ENCODE results near the gene CLDN15. TPM values are rescaled to one million over a fixed set of nuclear protein-coding genes. Genes with fewer than 3 reads are reported as not detected.
A peak's percentile ranks its signal among the peaks of the same experiment; 100 is the strongest.
"Not testable (repeated sequence)": the region's sequence is repeated elsewhere in the genome, so short reads cannot be mapped to it uniquely, and the experiment has no call there.

Gene CLDN15
- total RNA-seq, 2 experiments from 2014 or later = 12.2 to 13.7 TPM

- ChIA-PET POLR2A (interaction anchor here (0.6 to 2.2 kb wide), 9 partner anchors 12 to 365 kb away, joined by 3 to 26 read pairs (median 3); partner anchors contain the start of genes CLDN15, FIS1, UFSP1 and VGF), CTCF (interaction anchor here (0.7 to 7.4 kb wide), 12 partner anchors 15 to 512 kb away, joined by 3 to 62 read pairs (median 5); partner anchors contain the start of genes FIS1, MOGAT3 and VGF)
- Mint-ChIP-seq H3K36me3 (peaks cover 11% of the 10 kb centered on the region), H3K4me3 (peak overlapping the region; percentile 92), H3K27me3 (no peaks in the 10 kb centered on the region), H3K27ac (peak overlapping the region; percentile 54), H3K4me1 (ENCODE audit: low read depth) (peaks cover 33% of the 10 kb centered on the region), H3K9me3 (no peaks in the 10 kb centered on the region)
- no peak for DNase-seq
- intact Hi-C loops (cut with micrococcal nuclease) = loop anchor here (10.0 kb wide), 1 partner anchor 132 kb away; the partner anchor contains the start of gene TRIM56
Observed at GRCh38 chr7:101216860-101217387, 20.7 kb downstream of the CLDN15 start.

DNA sequence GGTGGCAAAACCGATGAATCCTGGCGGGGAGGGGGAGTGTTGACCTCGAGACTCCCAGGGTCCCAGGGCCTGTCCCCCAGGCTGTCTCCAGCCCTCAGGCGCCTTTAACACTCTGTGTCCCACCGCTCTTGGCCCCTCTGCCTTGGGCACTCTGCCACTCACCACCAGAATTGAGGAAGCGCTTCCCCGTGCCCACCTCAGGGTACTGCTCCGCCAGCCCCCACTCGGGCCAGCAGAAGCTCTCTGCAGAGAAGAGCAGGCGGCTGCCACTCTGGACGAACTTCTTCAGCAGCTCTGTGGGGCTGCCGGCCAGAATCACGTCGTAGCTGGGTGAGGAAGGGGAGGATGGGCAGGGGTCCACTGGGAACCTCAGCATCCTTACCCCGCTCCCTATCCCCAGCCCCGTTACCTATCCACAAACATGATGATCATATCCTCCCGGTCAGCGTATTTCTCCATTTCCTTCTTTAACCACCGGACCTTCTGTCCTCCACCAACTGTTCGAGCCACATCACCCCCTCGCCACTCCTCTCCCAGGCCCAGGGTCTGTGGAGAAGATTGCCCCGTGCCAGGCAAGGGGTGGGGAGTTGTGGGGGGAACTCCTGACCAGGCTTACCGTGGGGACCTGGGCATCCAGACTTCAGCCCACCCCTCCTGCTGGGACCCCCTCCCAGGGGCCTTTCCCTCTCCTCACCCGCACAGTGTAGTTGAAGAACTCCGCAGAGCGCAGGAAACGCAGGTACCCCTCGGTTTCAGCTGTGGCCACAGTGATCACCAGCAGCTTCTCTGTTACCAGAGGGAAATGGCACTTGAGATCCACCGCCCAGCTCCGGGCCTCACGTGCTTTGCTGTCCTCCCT, 21.4 kb downstream of the CLDN15 start:
- no peak for DNase-seq
- Mint-ChIP-seq H3K4me3 (peak overlapping the region; percentile 92), H3K36me3 (peaks cover 11% of the 10 kb centered on the region), H3K4me1 (ENCODE audit: low read depth) (peaks cover 28% of the 10 kb centered on the region), H3K9me3 (no peaks in the 10 kb centered on the region), H3K27ac (peak overlapping the region; percentile 54), H3K27me3 (no peaks in the 10 kb centered on the region)
- intact Hi-C loops (cut with micrococcal nuclease) = loop anchor here (10.0 kb wide), 1 partner anchor 131 kb away; the partner anchor contains the start of gene TRIM56
- CTCF ChIA-PET = interaction anchor here (0.8 to 7.4 kb wide), 7 partner anchors 15 to 72 kb away, joined by 3 to 62 read pairs (median 16); partner anchors contain the start of genes FIS1 and MOGAT3
- POLR2A ChIA-PET = interaction anchor here (0.7 to 2.1 kb wide), 2 partner anchors 36 to 364 kb away, joined by 3 to 13 read pairs; no protein-coding TSS in a partner anchor

DNA sequence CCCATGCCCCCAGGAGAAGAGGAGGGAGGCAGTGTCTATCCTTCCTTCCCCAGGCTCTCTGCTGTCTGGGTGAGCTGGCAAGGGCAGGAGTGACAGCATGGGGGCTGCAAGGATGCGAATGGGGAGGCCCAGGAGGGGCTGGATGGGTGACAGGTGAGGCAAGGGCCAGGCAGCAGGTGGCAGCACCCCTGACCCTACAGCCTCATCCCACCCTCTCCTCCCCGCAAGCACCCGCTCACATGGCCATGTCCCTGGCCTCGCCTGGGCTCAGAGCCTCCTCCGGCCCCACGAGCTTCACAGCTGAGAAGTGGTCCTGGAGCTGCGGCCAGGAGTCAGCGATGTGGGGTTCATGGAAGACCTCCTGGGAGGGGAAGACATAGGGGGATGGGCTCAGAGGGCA, 25.6 kb downstream of the CLDN15 start:
- no peak for DNase-seq
- H3K4me3 Mint-ChIP-seq = no peak overlapping the region
- H3K36me3 Mint-ChIP-seq = peaks cover 24% of the 10 kb centered on the region
- intact Hi-C loops (cut with micrococcal nuclease) = loop anchor here (10.0 kb wide), 1 partner anchor 127 kb away; the partner anchor contains the start of gene TRIM56
- H3K9me3 Mint-ChIP-seq = no peaks in the 10 kb centered on the region
- H3K27ac Mint-ChIP-seq = no peak overlapping the region
- ChIA-PET CTCF (no interaction called here), POLR2A (no interaction called here)
- no peaks in the 10 kb centered on the region for H3K27me3 Mint-ChIP-seq
- H3K4me1 Mint-ChIP-seq (ENCODE audit: low read depth) = peaks cover 9% of the 10 kb centered on the region

DNA sequence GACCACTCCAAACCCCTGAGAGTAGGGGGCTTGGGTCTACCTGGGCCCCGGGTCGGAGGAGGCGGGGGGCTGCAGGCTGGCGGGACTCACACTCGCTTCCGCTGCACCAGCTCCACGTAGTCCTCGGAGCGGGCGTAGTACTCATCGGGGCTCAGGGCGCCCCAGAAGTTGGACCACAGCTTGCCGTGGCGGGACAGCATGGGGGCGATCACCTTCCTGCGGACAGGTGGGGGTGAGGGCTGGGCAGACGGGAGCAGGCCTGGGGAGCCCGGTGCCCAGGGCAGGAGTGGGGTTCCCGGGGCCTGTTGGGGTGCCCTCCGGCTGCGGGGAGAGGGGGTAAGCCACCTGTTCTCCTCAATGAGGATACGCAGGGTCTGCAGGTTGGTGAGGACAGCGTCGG, 26.1 kb downstream of the CLDN15 start:
- Mint-ChIP-seq H3K36me3 (peaks cover 26% of the 10 kb centered on the region), H3K4me3 (no peak overlapping the region), H3K9me3 (no peaks in the 10 kb centered on the region), H3K27me3 (no peaks in the 10 kb centered on the region), H3K27ac (no peak overlapping the region), H3K4me1 (ENCODE audit: low read depth) (peaks cover 6% of the 10 kb centered on the region)
- no peak for DNase-seq
- intact Hi-C loops (cut with micrococcal nuclease) = loop anchor here (10.0 kb wide), 1 partner anchor 127 kb away; the partner anchor contains the start of gene TRIM56
- ChIA-PET CTCF (no interaction called here), POLR2A (no interaction called here)

DNA sequence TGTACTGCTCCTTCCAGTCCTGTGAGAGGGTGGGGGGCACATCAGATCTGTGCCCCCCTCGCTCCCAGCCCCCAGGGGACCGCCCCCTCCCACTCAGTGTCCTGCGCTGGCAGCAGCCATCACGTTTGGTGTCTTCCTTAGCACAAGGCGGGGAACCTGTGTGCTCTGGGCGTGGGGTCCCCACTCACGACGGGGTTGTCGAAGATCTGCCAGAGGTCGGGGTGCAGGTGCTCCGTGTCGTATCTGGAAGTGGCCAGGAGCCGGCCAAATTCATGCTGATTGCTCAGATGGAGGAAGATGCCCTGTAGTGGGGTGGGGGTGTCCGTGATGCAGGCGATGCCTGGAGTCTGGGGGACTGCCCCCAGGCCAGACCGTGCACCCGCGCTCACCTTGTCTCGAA, 27.5 kb downstream of the CLDN15 start:
- POLR2A ChIA-PET = no interaction called here
- Mint-ChIP-seq H3K36me3 (peaks cover 23% of the 10 kb centered on the region), H3K9me3 (no peaks in the 10 kb centered on the region), H3K4me1 (ENCODE audit: low read depth) (no peaks in the 10 kb centered on the region), H3K27ac (no peak overlapping the region), H3K27me3 (no peaks in the 10 kb centered on the region), H3K4me3 (no peak overlapping the region)
- no peak for DNase-seq
- intact Hi-C loops (cut with micrococcal nuclease) = loop anchor here (10.0 kb wide), 1 partner anchor 125 kb away; the partner anchor contains the start of gene TRIM56
- CTCF ChIA-PET = no interaction called here

DNA sequence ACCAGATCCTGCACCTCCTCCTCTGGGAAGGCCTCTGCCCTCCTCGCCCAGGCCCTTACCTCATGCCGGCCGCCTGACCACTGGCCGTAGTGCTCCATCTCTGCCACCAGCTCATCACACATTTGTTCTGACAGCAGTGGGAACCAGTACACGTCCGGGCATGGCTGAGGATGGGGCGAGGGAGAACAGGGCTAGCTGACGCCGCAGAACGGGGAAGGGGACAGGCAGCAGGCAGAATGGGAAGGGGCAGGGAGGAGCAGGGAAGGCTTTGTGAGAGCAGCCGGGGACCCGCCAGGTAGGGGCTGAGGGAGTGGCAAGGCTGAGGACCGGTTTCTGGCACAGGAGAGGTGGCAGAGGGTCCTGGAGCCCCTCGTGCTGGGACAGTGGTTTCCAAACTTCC, 28.8 kb downstream of the CLDN15 start:
- H3K36me3 Mint-ChIP-seq = peaks cover 19% of the 10 kb centered on the region
- CTCF ChIA-PET = no interaction called here
- intact Hi-C loops (cut with micrococcal nuclease) = no loop called here

DNA sequence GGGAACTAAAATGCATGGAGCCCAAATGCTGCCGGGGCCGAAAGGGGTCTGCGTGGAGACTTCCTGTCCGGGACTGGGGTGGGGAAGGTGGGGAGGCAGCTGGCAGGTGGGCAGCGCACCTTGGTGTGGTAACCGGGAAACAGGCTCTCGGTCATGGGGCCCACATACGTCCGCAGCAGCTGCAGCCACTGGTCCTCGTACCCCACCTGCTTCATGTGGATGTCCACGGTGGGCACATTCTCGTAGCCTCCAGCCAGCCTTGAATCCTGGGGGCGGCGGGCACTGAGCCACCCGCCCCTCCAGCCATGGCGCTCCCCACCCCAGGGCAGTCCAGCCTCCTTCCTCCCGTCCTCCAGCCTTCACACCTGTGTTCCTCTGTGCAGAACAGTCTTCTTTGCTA, 30.1 kb downstream of the CLDN15 start:
- no peak overlapping the region for H3K27ac Mint-ChIP-seq
- peaks cover 7% of the 10 kb centered on the region for H3K27me3 Mint-ChIP-seq
- ChIA-PET POLR2A (no interaction called here), CTCF (interaction anchor here (1.4 kb wide), 1 partner anchor 15 kb away, joined by 4 read pairs; no protein-coding TSS in a partner anchor)
- no peak for DNase-seq
- H3K36me3 Mint-ChIP-seq = peaks cover 19% of the 10 kb centered on the region
- intact Hi-C loops (cut with micrococcal nuclease) = no loop called here
- H3K9me3 Mint-ChIP-seq = no peaks in the 10 kb centered on the region
- no peak overlapping the region for H3K4me3 Mint-ChIP-seq
- H3K4me1 Mint-ChIP-seq (ENCODE audit: low read depth) = peaks cover 5% of the 10 kb centered on the region

More for the DNA sequence above, 28.8 kb downstream of the CLDN15 start:
- H3K27ac Mint-ChIP-seq = no peak overlapping the region
- H3K4me3 Mint-ChIP-seq = no peak overlapping the region
- no peak for DNase-seq
- H3K27me3 Mint-ChIP-seq = peaks cover under 1% of the 10 kb centered on the region
- peaks cover 3% of the 10 kb centered on the region for H3K4me1 Mint-ChIP-seq (ENCODE audit: low read depth)
- POLR2A ChIA-PET = no interaction called here
- H3K9me3 Mint-ChIP-seq = no peaks in the 10 kb centered on the region

DNA sequence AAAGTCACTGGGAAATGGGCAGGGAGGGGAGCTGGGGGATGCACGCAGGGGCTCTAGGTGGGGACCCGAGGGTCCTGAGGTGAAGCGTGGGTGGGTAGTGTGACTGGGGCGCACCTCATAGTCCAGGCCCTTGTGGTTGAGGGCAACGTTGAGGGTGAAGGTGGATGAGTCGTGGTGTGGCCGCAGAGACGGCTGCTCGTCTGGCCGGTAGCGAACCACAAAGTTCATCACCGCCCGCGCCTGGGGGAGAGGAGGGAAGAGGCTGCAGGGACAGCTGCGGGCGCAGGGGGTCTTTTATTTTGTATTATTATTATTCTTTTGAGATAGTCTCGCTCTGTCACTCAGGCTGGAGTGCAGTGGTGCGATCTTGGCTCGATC, 30.9 kb downstream of the CLDN15 start:
- H3K27ac Mint-ChIP-seq = no peak overlapping the region
- intact Hi-C loops (cut with micrococcal nuclease) = no loop called here
- no peak overlapping the region for H3K4me3 Mint-ChIP-seq
- peaks cover 7% of the 10 kb centered on the region for H3K27me3 Mint-ChIP-seq
- peaks cover 19% of the 10 kb centered on the region for H3K36me3 Mint-ChIP-seq
- peaks cover 5% of the 10 kb centered on the region for H3K4me1 Mint-ChIP-seq (ENCODE audit: low read depth)
- H3K9me3 Mint-ChIP-seq = no peaks in the 10 kb centered on the region
- POLR2A ChIA-PET = no interaction called here
- DNase-seq = no peak
- CTCF ChIA-PET = interaction anchor here (1.4 to 2.1 kb wide), 2 partner anchors 14 to 75 kb away, joined by 4 to 5 read pairs; no protein-coding TSS in a partner anchor

GRCh38 chr7:101205901-101206664, 31.5 kb downstream of the CLDN15 start:
- no peak overlapping the region for H3K4me3 Mint-ChIP-seq
- ChIA-PET CTCF (interaction anchor here (2.1 to 3.9 kb wide), 2 partner anchors 14 to 76 kb away, joined by 5 to 33 read pairs; no protein-coding TSS in a partner anchor), POLR2A (no interaction called here)
- no peaks in the 10 kb centered on the region for H3K9me3 Mint-ChIP-seq
- no peak for DNase-seq
- H3K27me3 Mint-ChIP-seq = peaks cover 10% of the 10 kb centered on the region
- H3K4me1 Mint-ChIP-seq (ENCODE audit: low read depth) = peaks cover 8% of the 10 kb centered on the region
- H3K27ac Mint-ChIP-seq = no peak overlapping the region
- H3K36me3 Mint-ChIP-seq = peaks cover 19% of the 10 kb centered on the region
- intact Hi-C loops (cut with micrococcal nuclease) = no loop called here

DNA sequence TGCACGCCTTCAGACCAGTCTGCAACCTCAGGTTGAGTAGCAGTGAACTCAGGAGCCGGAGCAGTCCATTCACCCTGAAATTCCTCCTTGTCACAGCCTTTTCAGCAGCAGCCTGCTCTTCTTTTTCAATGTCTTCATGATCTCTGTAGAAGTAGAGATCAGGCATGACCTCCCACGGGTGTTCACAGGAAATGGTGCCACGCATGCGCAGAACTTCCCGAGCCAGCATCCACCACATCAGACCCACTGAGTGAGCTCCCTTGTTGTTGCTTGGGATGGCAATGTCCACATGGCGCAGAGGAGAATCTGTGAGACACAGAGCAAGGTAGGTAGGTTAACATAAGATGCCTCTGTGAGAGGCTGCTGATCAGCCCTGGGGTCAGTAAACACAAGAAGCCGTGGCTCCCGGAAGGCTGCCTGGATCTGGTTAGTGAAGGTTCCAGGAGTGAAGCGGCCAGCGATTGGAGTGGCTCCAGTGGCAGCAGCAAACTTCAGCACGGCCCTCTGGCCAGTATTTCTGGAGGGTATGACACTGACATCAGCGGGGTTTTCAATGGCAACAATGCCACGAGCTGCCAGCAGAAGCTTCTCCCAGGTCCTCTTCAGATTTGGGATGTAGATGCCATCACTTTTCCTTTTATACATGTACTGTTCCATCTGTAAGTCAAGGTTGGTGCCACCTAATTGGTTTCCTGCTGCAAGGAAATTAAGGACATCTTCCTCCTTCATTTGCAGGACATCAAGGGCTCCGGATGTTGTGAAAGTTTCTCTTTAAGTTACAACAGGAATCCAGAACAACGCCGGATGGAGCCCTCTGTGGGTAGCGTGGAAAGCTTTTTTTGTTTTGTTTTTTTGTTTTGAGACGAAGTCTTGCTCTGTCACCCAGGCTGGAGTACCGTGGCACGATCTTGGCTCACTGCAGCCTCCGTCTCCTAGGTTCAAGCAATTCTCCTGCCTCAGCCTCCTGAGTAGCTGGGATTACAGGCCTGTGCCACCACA, 33.6 kb downstream of the CLDN15 start:
- H3K4me3 Mint-ChIP-seq = peak overlapping the region; percentile 69
- DNase-seq = peak; percentile 52
- H3K36me3 Mint-ChIP-seq = peaks cover 16% of the 10 kb centered on the region
- H3K27me3 Mint-ChIP-seq = peaks cover 16% of the 10 kb centered on the region
- H3K4me1 Mint-ChIP-seq (ENCODE audit: low read depth) = peaks cover 10% of the 10 kb centered on the region
- intact Hi-C loops (cut with micrococcal nuclease); H3K9me3 Mint-ChIP-seq: not testable (repeated sequence)
- CTCF ChIA-PET = interaction anchor here (1.4 to 3.9 kb wide), 5 partner anchors 12 to 87 kb away, joined by 3 to 33 read pairs (median 4); no protein-coding TSS in a partner anchor
- POLR2A ChIA-PET = interaction anchor here (1.1 to 1.3 kb wide), 2 partner anchors 13 to 14 kb away, joined by 3 read pairs; partner anchors contain the start of genes PLOD3 and ZNHIT1
- H3K27ac Mint-ChIP-seq = peak overlapping the region; percentile 87

DNA sequence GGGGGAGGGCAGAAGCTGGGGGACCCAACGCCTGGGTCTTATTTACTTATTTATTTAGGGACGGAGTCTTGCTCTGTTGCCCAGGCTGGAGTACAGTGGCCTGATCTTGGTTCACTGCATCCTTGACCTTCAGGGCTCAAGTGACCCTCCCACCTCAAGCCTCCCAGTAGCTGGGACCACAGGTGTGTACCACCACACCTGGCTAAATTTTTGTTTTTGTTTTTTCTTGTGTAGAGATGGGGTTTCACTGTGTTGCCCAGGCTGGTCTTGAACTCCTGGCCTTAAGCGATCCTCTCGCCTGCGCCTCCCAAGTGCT, 35.0 kb downstream of the CLDN15 start:
- ChIA-PET CTCF (interaction anchor here (1.1 to 3.9 kb wide), 2 partner anchors 10 to 15 kb away, joined by 4 to 33 read pairs; partner anchors contain the start of genes PLOD3 and ZNHIT1), POLR2A (no interaction called here)
- intact Hi-C loops (cut with micrococcal nuclease) = no loop called here
- no peak overlapping the region for H3K4me3 Mint-ChIP-seq
- H3K27ac Mint-ChIP-seq = peak overlapping the region; percentile 13
- DNase-seq = no peak
- H3K36me3 Mint-ChIP-seq = peaks cover 6% of the 10 kb centered on the region
- peaks cover 10% of the 10 kb centered on the region for H3K4me1 Mint-ChIP-seq (ENCODE audit: low read depth)
- peaks cover 18% of the 10 kb centered on the region for H3K27me3 Mint-ChIP-seq
- H3K9me3 Mint-ChIP-seq = no peaks in the 10 kb centered on the region
